ENCODE measurements around the gene CHST13.

DNA sequence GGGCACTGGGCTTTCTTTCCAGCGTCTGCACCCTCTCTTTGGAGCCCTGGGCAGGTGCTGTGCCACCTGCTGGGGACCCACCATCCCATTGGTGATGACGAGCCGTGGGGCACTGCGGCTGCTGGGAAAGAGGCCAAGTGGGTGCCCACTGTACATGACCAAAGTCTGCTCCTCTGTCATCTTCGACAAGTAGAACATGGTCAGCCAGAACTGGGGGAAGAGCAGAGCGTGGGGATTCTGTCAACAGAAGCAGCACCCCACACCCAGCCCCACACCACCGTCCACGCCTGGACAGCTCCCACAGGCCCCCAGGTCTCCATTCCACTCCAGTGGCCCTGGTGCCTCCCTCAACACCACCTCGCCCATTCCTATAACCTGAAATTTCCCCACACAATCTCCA is 16.1 kb upstream of the CHST13 start:
- TF ChIP-seq, protein P1, sequence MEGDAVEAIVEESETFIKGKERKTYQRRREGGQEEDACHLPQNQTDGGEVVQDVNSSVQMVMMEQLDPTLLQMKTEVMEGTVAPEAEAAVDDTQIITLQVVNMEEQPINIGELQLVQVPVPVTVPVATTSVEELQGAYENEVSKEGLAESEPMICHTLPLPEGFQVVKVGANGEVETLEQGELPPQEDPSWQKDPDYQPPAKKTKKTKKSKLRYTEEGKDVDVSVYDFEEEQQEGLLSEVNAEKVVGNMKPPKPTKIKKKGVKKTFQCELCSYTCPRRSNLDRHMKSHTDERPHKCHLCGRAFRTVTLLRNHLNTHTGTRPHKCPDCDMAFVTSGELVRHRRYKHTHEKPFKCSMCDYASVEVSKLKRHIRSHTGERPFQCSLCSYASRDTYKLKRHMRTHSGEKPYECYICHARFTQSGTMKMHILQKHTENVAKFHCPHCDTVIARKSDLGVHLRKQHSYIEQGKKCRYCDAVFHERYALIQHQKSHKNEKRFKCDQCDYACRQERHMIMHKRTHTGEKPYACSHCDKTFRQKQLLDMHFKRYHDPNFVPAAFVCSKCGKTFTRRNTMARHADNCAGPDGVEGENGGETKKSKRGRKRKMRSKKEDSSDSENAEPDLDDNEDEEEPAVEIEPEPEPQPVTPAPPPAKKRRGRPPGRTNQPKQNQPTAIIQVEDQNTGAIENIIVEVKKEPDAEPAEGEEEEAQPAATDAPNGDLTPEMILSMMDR (IDR thresholded peaks at IDR 0.05) = no peak
- TF ChIP-seq POLR2AphosphoS5 (IDR thresholded peaks at IDR 0.05) (no peak), POLR2A (IDR thresholded peaks at IDR 0.05) (no peak), EP300 (IDR thresholded peaks at IDR 0.05) (no peak)

Measured in sigmoid colon (tissue), 4 donors.